HG03558 (cell line): ENCODE measurements around the gene PDLIM1.

Experiments used
- ATAC-seq: cut with Tn5 transposase; IDR thresholded peaks from one replicate; pipeline ENCODE4 v1.9.1; 2021; ENCODE audit warnings: moderate number of reproducible peaks; ENCODE audit not compliant: unreplicated experiment; ENCODE audit errors: extremely low read depth

PDLIM1 gene

DNA sequence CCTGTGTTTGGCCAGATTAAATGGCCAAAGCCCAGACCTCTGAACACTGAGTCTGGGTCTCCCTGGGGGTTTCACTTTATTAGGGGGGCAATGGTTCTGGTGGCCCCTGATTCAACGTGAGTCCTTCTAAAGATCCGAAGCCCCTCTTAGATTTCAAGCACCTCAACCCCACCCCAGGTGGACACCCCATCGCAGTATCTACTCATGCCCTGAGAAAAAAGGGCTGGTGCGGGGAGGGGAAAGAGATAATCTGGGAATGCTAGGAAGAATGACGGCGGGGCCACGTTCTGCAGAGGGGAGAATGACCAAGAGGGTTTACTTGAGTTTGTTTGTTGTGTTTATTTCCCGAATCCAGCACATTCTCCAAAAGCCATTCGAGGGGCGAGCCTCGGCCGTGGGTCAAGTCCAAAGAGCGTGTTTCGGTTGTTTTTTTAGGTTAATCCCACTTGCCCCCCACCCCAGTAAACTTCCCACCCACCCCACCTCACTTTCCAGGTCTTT is 832 bp downstream of the PDLIM1 start:
- no peak for ATAC-seq

DNA sequence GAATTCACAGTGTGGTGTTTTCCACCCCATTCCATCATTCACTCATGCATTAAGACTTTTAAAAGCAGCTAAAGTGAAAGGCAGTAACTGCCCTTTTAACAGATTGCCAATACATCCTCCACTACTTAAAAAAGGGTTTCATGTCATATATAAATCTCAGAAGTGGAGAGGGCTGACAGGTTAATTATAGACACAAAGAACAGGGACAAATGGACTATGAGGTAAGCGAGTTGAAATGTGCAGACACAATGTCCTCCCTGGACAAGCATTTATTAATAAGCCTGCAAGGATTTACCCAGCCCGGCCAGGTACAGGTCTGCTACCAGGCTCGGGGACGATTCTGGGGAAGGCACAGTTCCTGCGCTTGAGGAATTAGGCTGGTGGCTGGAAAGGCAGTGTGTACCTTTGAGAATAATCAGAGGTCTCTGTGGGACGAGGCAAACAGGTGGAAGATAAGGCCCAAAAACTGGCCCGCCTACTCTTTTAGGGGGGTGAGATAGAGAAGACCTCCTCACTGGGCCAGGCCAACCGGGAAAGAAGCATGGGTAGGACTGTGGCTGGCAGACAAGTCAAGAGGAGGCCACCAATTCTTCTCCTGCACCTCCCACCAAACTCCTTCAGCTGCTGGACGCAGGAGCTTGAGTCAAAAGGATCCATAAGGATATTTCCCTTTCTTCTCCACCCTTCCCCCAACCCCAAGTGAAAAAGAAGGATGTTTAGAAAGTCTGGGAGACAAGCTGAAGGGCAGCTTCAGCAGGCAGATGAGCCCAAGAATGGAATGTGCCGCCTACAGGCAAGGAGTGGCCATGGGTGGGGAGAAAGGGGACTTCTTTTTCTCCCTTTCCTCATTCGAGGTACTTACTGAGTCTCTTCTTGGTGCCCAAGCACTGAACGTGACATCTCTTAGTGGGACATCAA is 1.5 kb downstream of the PDLIM1 start:
- ATAC-seq = no peak

GRCh38 chr10:95288303-95288702 is 2.5 kb downstream of the PDLIM1 start:
- ATAC-seq = no peak

- no peak for ATAC-seq
Measured at GRCh38 chr10:95287281-95287680, 3.5 kb downstream of the PDLIM1 start.

DNA sequence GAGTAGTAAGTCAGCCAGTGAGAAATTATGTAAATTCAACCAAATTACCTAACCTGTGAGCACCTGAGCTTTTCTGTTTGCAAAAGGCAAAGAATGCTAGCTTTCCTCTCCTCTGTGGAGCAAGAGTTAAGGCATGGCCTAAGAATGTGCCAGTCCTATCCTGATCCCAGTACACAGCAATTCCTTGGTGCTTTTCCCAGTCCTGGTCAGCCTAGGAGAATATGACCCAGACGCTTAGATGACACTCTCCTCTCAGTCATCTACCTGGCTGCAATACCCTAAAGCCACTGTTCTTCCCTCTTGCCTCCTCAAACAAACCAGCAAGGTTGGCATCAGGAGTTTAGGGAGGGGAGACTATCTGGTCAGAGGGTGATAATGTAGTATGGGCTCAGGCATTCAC is 4.1 kb downstream of the PDLIM1 start:
- ATAC-seq = no peak

GRCh38 chr10:95285556-95285955 is 5.2 kb downstream of the PDLIM1 start:
- no peak for ATAC-seq

GRCh38 chr10:95284807-95285206 is 6.0 kb downstream of the PDLIM1 start:
- no peak for ATAC-seq

GRCh38 chr10:95282107-95282506 is 8.7 kb downstream of the PDLIM1 start:
- no peak for ATAC-seq

DNA sequence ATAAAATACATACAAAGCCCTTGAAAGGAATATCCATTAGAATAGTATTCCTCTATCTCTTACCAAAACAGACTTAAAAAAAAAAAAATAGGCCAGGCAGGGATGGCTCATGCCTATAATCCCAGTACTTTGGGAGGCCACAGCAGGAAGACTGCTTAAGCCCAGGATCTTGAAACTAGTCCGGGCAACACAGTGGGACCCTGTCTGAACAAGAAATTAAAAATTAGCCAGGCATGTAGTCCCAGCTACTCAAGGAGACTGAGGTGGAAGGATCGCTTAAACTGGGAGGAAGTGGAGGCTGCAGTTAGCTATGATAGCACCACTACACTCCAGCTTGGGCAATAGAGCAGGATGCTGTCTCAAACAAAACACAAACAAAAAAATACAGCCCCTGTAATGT is 9.6 kb downstream of the PDLIM1 start:
- ATAC-seq = no peak

- no peak for ATAC-seq
Measured at GRCh38 chr10:95280637-95281036, 10.2 kb downstream of the PDLIM1 start.

GRCh38 chr10:95279042-95279820 is 11.6 kb downstream of the PDLIM1 start:
- no peak for ATAC-seq

GRCh38 chr10:95278061-95278988 is 12.5 kb downstream of the PDLIM1 start:
- ATAC-seq = no peak

DNA sequence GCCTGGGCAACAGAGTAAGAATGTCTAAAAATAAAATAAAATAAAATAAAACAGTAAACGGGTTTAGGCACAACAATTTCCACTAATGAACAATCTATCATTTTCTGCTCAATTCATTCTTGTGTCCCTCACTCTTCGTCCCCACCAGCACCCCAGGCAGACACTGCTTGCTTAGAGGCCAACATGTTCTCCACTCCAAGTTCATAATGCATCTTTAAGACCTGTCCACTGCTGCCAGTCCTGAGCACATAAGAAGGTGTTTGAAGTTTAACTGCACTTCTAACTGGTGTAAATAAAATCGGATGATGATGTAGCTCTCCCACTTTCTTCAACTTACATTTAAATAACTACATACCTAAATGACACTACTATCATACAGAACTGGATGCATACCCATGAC is 13.2 kb downstream of the PDLIM1 start:
- no peak for ATAC-seq

GRCh38 chr10:95277201-95277570 is 13.6 kb downstream of the PDLIM1 start:
- ATAC-seq = no peak

DNA sequence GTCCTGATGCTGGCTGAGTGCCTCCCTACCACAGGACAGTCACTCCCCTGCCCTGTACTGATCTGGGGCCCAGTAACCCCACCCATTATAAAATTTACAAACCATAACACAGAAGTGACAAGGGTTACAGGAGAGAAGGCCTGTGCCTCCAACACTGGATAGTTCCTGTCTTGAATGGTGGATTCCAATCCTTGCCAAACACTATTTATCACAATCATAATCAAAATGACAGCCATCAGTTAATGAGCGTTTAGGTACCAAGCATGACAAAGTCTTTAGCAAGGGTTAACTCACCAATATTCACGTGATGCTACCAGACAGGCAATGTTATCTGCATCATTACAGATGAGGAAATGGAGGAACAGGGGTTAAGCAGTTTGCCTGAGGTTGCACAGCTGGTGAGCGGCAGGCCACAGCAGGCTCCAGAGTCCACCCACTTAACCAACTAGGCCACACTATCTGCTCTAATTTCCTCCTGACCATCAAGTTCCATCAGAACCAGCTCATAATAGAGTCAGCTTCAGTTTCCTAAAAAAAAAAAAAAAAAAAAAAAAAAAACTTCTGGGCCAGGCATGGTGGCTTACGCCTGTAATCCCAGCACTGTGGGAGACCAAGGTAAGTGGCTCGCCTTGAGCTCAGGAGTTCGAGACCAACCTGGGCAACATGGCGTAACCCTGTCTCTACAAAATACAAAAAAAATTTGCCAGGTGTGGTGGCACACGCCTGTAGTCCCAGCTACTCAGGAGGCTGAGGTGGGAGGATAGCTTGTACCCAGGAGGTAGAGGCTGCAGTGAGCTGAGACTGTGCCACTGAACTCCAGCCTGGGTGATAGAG is 14.2 kb downstream of the PDLIM1 start:
- no peak for ATAC-seq

DNA sequence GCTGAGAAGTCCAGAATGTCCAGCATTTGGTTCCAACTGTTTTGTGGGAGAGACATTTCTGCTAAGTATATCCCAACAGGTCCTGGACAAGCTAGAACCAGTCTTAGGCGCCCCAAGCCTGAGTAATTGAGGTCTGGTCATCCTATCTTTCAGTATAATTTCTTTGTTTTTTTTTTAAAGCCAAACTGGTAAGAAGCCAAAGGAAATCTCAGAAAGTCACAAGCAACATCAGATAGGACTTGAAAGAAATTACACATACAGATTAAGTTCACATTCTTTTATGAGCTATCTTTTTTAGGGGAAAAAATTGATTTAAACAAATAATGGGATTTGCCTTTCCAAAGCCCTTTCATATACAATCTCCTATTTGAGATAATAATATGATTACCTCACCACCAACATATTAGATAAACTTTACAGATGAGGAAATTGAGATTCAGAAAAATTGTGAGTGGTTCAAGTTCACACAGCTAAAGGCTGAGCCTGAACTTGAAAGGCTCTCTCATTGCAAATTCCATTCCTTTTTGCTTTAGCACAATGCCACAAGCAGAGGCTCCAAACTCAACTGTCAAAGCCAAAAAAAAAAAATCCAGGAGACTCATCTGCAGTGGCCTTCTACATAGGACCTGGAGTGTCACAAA is 15.0 kb downstream of the PDLIM1 start:
- no peak for ATAC-seq

- ATAC-seq = no peak
Measured at GRCh38 chr10:95273393-95274312, 17.1 kb downstream of the PDLIM1 start.

- no peak for ATAC-seq
Measured at GRCh38 chr10:95268438-95268837, 22.4 kb downstream of the PDLIM1 start.
